OCI-LY3 (cell line): ENCODE results near the gene BLMH.

ENCODE experiments used
- H2AFZ ChIP-seq: fragments of 200-600, 300-600 bp; shearing (Covaris generic); 2 replicates; pipeline ENCODE4 v1.6.0; 2014; ENCODE audit warnings: antibody characterized with exemption, low read depth, low read length
- H3K27ac ChIP-seq: fragments of 200-600, 300-600 bp; sonication (generic); 2 replicates; pipeline ENCODE4 v1.5.1; 2014; ENCODE audit warnings: mild to moderate bottlenecking, low read length, moderate library complexity, mixed read lengths
- H3K27me3 ChIP-seq: fragments of 200-600, 300-600 bp; sonication (generic); 2 replicates; pipeline ENCODE4 v1.6.1; 2014; ENCODE audit warnings: low read depth, low read length, mixed read lengths
- H3K36me3 ChIP-seq: fragments of 200-600, 300-600 bp; sonication (generic); replicated peaks from 2 replicates; pipeline ENCODE3; 2014; ENCODE audit warnings: low read depth, low read length, mixed read lengths
- H3K4me1 ChIP-seq: fragments of 300-600, 200-600 bp; sonication (generic); 2 replicates; pipeline ENCODE4 v1.6.1; 2014; ENCODE audit warnings: low read length, mixed read lengths
- H3K4me2 ChIP-seq: fragments of 200-600, 300-600 bp; sonication (generic); 2 replicates; pipeline ENCODE4 v1.6.1; 2014; ENCODE audit warnings: low read length, mixed read lengths
- H3K4me3 ChIP-seq: fragments of 300-600, 200-600 bp; sonication (generic); 2 replicates; pipeline ENCODE4 v1.5.1; 2014; ENCODE audit warnings: antibody characterized with exemption, mild to moderate bottlenecking, low read length, moderate library complexity
- H3K79me2 ChIP-seq: fragments of 300-600, 200-600 bp; shearing (Covaris generic); 2 replicates; pipeline ENCODE4 v1.6.1; 2014; ENCODE audit warnings: mild to moderate bottlenecking, low read length, mixed read lengths
- H3K9ac ChIP-seq: fragments of 300-600, 200-600 bp; shearing (Covaris generic); 2 replicates; pipeline ENCODE4 v1.6.0; 2014; ENCODE audit warnings: mild to moderate bottlenecking, low read length, moderate library complexity
- H3K9me3 ChIP-seq: fragments of 200-600, 300-600 bp; shearing (Covaris generic); 2 replicates; pipeline ENCODE4 v1.6.1; 2014; ENCODE audit warnings: low read length, mixed read lengths; ENCODE audit not compliant: insufficient read depth
- H4K20me1 ChIP-seq: fragments of 200-600, 300-600 bp; sonication (generic); 2 replicates; pipeline ENCODE4 v1.6.1; 2016; ENCODE audit warnings: low read length, mixed read lengths; ENCODE audit not compliant: insufficient read depth
- EZH2phosphoT487 ChIP-seq: fragments of 200-600 bp; shearing (Covaris generic); IDR thresholded peaks from 2 replicates; pipeline ENCODE4 v1.6.1; 2018; ENCODE audit warnings: antibody characterized with exemption, mixed run types, low read depth
- TF ChIP-seq, protein P1 (sequence below): fragments of 200-600, 300-600 bp; sonication (generic); IDR thresholded peaks from 2 replicates; pipeline ENCODE4 v1.5.1; 2014; ENCODE audit warnings: antibody characterized with exemption, low read length, low read depth

The BLMH gene

DNA sequence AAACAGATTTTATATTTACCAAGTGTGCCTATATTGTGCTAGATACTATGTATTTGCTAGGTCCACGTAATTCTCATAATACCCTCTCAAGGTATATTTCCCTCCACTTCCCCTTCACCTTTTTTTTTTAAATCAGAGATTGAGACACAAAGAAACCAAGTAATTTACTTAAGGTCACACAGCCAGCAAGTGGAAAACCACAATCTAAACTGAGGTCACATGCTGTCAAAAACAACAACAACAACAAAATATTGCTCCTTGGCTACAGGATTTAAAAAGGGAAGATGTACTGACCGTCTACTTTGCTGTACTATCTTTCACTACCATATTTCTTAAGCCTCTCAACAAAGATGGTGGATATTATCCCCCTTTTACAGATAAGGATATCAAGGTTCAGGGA lies 15.8 kb downstream of the BLMH start:
- no peak overlapping the region for H3K4me2 ChIP-seq
- H3K36me3 ChIP-seq, result peaks cover 55% of the 10 kb centered on the region
- no peaks in the 10 kb centered on the region for H3K4me1 ChIP-seq

DNA sequence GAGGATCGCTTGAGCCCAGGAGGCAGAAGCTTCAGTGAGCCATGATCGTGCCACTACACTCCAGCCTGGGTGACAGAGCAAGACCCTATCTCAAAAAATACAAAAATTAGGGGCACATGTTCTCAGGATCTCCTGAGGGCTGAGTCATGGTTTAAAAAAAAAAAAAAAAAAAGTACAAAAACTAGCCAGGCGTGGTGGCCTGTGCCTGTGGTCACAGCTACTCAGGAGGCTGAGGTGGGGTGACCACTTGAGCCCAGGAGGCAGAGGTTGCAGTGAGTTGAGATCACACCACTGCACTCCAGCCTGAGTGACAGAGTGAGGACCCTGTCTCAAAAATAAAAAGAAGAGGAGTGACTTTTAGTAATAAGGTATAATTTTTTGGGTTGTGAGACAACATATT lies 16.9 kb downstream of the BLMH start:
- TF ChIP-seq EZH2phosphoT487, result no peak
- TF ChIP-seq, protein P1, sequence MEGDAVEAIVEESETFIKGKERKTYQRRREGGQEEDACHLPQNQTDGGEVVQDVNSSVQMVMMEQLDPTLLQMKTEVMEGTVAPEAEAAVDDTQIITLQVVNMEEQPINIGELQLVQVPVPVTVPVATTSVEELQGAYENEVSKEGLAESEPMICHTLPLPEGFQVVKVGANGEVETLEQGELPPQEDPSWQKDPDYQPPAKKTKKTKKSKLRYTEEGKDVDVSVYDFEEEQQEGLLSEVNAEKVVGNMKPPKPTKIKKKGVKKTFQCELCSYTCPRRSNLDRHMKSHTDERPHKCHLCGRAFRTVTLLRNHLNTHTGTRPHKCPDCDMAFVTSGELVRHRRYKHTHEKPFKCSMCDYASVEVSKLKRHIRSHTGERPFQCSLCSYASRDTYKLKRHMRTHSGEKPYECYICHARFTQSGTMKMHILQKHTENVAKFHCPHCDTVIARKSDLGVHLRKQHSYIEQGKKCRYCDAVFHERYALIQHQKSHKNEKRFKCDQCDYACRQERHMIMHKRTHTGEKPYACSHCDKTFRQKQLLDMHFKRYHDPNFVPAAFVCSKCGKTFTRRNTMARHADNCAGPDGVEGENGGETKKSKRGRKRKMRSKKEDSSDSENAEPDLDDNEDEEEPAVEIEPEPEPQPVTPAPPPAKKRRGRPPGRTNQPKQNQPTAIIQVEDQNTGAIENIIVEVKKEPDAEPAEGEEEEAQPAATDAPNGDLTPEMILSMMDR, result no peak
- Histone ChIP-seq H2AFZ (no peak overlapping the region), H4K20me1 (no peaks in the 10 kb centered on the region), H3K79me2 (no peaks in the 10 kb centered on the region), H3K27ac (no peak overlapping the region), H3K36me3 (peaks cover 55% of the 10 kb centered on the region), H3K4me2 (no peak overlapping the region), H3K4me1 (no peaks in the 10 kb centered on the region), H3K27me3 (no peaks in the 10 kb centered on the region), H3K9ac (no peak overlapping the region), H3K9me3 (no peaks in the 10 kb centered on the region), H3K4me3 (no peak overlapping the region)

More for the DNA sequence above, 15.8 kb downstream of the BLMH start:
- Histone ChIP-seq H3K79me2 (no peaks in the 10 kb centered on the region), H2AFZ (no peak overlapping the region), H3K4me3 (no peak overlapping the region), H3K9ac (no peak overlapping the region), H3K9me3 (no peaks in the 10 kb centered on the region), H4K20me1 (no peaks in the 10 kb centered on the region), H3K27me3 (no peaks in the 10 kb centered on the region), H3K27ac (no peak overlapping the region)
- no peak for TF ChIP-seq EZH2phosphoT487
- TF ChIP-seq, protein P1, result no peak

DNA sequence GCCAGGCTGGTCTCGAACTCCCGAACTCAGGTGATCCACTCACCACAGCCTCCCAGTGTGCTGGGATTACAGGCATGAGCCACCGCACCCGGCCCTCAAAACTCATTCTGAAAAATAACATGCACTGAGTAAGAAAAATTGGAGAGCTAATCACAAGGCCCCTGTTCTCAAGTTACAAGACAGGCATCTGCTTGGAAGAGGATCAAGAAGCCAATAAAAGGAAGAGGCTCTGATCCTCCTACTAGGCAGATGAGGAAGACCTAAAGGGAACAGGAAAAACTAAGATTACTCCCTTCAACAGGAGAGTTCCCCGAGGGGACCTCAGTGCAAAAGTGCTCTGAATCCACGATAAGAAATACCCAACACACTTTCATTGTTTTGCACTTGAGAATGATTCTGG lies 18.4 kb downstream of the BLMH start:
- no peaks in the 10 kb centered on the region for H3K9me3 ChIP-seq
- no peak overlapping the region for H3K4me3 ChIP-seq
- no peak for TF ChIP-seq EZH2phosphoT487
- H3K9ac ChIP-seq, result no peak overlapping the region
- no peak overlapping the region for H3K27ac ChIP-seq
- peaks cover 53% of the 10 kb centered on the region for H3K36me3 ChIP-seq
- no peaks in the 10 kb centered on the region for H4K20me1 ChIP-seq
- no peak overlapping the region for H3K4me2 ChIP-seq
- H3K79me2 ChIP-seq, result no peaks in the 10 kb centered on the region
- H3K27me3 ChIP-seq, result no peaks in the 10 kb centered on the region
- H2AFZ ChIP-seq, result no peak overlapping the region
- H3K4me1 ChIP-seq, result no peaks in the 10 kb centered on the region

DNA sequence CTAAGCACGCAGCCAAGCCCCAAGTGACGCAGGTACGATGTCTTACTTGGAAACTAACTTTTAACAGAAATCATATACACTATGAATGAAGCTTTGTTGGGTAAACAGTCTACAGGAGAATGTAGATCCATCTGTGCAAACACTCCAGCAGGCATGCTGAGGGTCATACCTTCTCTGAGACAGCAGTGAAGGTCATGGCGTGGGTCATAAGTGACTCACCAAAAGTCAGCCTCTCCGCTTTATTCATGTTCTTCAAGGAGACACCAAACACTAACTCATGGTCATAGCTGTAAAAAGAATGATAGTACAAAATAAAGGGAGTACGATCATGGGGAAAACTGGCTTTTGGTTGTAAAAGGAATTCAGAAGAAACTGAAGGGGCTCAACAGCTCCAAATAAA lies 20.6 kb downstream of the BLMH start:
- Histone ChIP-seq H3K9me3 (no peaks in the 10 kb centered on the region), H3K27ac (no peak overlapping the region), H2AFZ (no peak overlapping the region), H3K27me3 (no peaks in the 10 kb centered on the region), H3K36me3 (peaks cover 61% of the 10 kb centered on the region), H3K4me3 (no peak overlapping the region), H3K4me1 (no peaks in the 10 kb centered on the region), H3K4me2 (no peak overlapping the region), H3K9ac (no peak overlapping the region), H4K20me1 (no peaks in the 10 kb centered on the region), H3K79me2 (no peaks in the 10 kb centered on the region)
- TF ChIP-seq, protein P1, result no peak
- no peak for TF ChIP-seq EZH2phosphoT487

DNA sequence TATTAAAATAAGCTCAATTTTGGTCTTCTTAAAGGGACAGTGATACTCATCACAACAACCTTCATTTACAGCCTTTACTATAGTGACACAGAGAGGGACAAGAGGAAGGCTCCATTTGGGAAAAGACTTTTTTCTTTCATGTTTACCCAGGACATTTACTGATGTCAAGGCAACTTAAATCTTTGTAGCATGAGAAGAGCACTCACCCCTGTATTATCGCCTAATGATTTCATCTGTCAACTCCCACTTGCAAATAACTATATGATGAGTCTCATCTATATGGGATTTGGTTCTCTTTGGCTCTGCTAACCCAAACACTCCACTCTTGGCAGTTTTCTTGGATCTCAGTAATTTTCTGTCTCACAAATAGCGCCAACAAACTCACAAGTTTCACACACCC lies 24.1 kb downstream of the BLMH start:
- no peaks in the 10 kb centered on the region for H3K4me1 ChIP-seq
- H3K4me3 ChIP-seq, result no peak overlapping the region
- no peak for TF ChIP-seq EZH2phosphoT487
- TF ChIP-seq, protein P1, result no peak
- H3K36me3 ChIP-seq, result peaks cover 66% of the 10 kb centered on the region
- H3K27ac ChIP-seq, result no peak overlapping the region
- H3K4me2 ChIP-seq, result no peak overlapping the region
- no peaks in the 10 kb centered on the region for H3K79me2 ChIP-seq
- H3K27me3 ChIP-seq, result no peaks in the 10 kb centered on the region
- no peak overlapping the region for H2AFZ ChIP-seq
- no peak overlapping the region for H3K9ac ChIP-seq
- no peaks in the 10 kb centered on the region for H3K9me3 ChIP-seq
- H4K20me1 ChIP-seq, result no peaks in the 10 kb centered on the region
